Suppressor macrophage (primary cell): ENCODE data around the gene ANGPTL1.
A peak's percentile ranks its signal among the peaks of the same experiment; 100 is the strongest.

ENCODE experiments used
- DNase-seq, 4 experiments: peaks; one replicate each; pipeline ENCODE4 v3.0.0-alpha.2; 2020 to 2022
- total RNA-seq, 17 experiments: gene quantifications; one replicate each; lab custom pipeline; 2026; ENCODE audit warnings: mixed read lengths in 6 of 17, inconsistent platforms in 3 of 17; lab: John Stamatoyannopoulos, UW

ANGPTL1 gene, protein sequence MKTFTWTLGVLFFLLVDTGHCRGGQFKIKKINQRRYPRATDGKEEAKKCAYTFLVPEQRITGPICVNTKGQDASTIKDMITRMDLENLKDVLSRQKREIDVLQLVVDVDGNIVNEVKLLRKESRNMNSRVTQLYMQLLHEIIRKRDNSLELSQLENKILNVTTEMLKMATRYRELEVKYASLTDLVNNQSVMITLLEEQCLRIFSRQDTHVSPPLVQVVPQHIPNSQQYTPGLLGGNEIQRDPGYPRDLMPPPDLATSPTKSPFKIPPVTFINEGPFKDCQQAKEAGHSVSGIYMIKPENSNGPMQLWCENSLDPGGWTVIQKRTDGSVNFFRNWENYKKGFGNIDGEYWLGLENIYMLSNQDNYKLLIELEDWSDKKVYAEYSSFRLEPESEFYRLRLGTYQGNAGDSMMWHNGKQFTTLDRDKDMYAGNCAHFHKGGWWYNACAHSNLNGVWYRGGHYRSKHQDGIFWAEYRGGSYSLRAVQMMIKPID
- 0 to 0.99 (median 0) reads per million in 17 experiments for total RNA-seq

DNA sequence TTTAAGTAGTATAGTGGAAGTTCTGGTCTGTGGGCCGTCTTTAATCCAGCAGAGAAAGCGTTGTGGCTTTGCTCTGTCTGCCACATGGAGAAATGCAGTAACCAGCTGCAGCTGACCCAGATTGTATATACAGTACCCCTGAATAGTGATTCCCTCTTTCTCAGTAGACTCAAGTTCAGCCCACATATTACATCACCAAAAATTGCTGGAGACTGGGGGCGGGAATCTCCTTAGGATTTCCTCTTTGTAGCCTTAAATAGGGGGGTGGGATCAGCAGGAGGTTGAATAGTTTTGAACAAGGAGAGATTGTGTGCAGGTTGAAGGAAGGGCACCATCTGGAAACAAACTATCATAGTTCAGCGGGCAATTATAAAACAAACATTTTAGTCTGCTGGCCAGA is at the start of gene ANGPTL1:
ANGPTL1 (minus strand) TSS at position 134 of the 400 bp plus-strand sequence. CDS start 5,301 bp downstream, outside the sequence.
- DNase-seq: peak in 3 of 4 experiments; percentile 2 to 15 (median 4)

DNA sequence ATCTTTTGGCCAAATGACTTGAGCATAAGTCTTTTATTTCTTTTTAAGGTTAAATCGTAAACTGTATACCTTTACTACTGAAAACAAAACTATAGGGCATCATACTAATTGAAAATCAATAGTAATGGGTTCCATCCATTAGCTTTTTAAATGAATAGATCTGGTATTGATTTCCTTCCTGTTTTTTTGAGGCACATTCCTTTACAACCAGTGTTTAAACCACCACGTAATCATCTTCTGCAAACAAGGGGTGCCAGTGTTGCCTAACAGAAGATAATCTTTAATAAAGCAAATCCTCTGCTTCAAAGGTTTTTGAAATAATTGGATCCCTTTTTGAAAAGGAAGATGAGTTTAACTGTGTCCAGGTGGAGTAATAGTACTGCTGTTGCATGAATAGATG is 48.7 kb upstream of the ANGPTL1 start:
- no peak for DNase-seq

DNA sequence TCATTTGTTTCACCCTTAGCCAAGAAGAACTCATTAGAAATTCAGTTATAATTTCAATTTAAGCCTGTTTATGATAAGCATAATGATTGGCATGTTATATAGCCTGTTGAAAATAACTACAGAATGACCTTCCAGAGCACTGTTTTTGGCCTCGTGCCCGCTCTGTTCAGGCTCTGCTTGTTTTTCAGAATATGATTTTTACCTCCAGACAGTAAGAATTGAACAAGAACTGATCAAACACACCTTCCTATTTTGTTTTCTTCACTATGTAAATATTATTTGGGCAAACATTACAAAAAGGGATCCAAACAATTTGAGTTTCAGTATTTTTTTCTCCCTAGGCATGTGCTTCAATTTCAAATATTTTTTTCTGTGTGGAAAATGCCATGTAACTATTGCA is 48.1 kb upstream of the ANGPTL1 start:
- no peak for DNase-seq

DNA sequence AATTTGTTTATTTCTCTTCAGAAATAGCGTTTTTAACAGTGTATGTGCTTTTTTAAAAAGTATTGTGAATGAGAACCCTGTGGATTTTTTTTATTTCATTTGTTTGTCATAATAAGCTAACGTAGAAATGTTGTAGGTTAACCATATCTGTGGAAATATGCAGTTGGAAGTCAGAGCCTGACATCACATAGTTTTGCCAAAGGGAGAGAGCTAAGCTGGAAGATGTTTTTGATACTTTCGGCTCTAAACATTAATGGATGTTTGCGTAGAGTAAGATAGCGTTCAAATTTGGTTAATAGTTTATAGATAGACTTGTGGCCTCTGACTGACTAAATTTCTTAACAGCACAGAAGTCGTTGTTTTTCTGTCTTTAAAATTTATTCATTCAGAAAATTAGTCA is 47.4 kb upstream of the ANGPTL1 start:
- DNase-seq: no peak

DNA sequence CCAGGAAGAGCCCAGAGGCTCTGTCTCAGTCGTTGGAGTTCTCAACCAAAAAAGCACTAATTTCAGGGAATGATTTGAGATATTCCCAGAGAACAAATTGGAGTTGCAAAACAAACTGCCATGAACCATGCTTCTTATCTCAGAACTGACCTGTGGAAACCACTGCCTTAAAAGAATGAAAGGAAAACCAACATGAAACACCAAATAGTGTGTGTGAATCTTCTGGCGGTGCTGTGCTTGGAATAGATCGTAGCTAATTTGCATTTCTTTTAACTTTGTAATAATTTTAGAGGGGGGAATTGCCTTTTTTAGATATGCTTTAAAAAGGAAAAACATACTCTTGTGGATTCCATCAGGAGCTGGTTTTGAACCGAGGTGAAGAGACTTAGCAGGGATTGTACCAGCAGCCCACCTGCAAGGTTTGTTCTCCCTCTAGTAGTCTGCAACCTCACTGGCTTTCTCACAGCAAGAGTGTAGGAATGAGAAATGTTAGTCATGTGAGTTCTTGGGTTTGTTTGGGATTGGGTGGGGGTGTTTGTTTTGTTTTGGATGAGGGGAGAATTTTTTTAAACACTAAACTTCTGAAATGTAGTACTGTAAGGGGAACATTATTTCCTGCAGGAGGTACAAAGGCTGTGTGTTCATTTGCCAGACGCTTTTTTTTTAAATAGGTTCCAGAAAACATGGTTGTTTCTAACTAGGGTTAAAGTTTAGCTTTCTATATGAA is 45.7 kb upstream of the ANGPTL1 start:
- DNase-seq: no peak

DNA sequence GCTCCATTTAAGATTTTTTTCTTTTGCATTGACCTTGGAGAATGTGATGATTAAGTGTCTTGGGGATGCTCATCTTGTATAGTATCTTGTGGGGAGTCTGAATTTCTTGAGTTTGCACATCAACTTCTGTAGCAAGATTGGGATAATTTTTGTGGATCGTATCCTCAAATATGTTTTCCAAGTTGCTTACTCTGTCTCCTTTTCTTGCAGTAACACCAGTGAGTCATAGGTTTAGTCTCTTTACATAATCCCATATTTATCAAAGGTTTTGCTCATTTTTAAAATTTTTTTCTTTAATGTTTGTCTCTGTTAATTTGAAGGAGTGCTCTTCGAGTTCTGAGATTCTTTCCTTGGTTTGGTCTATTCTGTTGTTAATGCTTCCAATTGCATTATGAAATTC is 41.7 kb upstream of the ANGPTL1 start:
- no peak for DNase-seq

DNA sequence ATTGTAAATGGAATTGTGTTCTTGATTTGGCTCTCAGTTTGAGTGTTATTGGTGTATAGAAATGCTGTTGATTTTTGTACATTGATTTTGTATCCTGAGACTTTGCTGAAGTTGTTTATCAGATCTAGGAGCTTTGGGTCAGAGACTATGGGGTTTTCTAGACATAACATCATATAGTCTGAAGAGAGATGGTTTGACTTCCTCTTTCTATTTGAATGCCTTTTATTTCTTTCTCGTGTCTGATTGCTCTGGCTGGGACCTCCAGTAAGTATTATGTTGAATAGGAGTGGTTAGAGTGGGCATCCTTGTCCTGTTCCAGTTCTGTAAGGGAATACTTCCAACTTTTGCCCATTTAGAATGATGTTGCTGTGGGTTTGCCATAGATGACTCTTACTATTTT is 39.1 kb upstream of the ANGPTL1 start:
- no peak for DNase-seq

DNA sequence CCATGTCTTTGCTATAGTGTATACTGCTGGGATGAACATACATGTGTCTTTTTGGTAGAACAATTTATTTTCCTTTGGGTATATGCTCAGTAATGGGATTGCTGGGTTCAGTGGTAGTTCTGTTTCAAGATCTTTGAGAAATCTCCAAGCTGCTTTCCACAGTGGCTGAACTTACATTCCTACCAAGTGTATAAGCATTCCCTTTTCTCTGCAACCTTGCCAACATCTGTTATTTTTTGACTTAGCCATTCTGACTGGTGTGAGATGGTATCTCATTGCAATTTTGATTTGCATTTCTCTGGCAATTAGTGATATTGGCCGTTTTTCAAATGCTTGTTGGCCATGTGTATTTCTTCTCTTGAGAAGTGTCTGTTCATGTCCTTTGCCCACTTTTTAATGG is 37.5 kb upstream of the ANGPTL1 start:
- no peak for DNase-seq

DNA sequence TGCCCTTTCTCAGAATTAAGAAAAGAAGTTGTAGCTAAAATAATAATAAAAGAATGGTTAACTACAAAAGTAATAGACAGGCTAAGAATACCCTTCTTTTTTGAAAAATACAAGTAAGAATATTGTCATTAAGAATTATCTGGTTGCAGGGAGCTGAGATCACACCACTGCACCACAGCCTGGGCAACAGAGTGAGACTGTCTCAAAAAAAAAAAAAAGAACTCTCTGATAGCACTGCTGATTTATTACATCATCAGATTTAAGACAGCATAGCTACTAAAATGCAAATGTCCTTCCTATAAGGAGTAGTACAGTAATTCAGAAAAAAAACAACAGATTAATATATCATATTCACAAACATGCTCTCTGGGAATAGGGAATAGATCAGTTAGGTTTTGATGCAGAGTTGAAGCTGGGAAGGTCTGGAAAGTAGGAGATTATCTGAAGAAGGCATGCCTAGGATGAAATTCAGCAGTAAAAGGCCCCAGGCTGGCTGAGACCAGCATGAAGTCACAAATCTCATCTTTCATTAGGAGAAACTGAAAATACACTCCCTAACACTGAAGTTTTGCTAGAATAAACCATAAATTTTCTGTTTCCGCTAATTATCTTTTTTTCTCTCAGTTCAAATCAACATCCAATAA is 30.7 kb upstream of the ANGPTL1 start:
- DNase-seq: no peak

DNA sequence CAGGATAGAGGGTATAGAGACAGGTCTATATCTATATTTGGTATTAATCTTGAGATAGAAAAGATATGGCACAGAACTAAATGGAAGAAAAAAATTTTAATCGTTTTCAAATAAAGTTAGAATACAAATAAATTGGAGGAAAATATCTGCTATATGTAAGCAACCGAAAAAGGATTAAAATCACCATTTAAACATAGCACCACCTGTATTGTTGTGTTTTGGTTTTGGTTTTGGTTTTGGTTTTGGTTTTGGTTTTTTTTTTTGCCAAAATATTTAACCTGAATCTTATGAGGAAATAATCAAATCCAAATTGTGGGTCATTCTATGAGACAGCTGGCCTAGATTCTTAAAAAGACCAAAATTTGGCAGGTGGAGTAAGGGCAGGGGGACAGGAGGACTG is 28.5 kb upstream of the ANGPTL1 start:
- no peak for DNase-seq

DNA sequence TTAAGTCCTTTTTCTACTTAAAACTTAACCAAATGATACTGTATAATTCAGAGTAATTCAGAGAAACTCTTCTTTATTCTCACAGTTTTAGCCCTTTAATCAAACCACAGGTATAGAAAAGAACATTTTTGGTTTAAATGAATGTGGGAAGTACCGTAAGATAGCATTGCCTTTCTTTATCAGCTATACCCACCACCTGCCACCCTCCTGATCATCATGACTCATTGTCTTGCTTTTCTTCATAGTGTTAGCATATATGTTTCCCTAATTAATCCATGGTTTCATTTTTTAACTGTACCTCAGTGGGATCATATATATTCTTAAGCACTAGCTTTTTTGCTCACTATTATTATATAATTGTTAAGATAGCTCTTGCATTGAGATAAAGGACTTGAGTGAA is 27.5 kb upstream of the ANGPTL1 start:
- DNase-seq: no peak

DNA sequence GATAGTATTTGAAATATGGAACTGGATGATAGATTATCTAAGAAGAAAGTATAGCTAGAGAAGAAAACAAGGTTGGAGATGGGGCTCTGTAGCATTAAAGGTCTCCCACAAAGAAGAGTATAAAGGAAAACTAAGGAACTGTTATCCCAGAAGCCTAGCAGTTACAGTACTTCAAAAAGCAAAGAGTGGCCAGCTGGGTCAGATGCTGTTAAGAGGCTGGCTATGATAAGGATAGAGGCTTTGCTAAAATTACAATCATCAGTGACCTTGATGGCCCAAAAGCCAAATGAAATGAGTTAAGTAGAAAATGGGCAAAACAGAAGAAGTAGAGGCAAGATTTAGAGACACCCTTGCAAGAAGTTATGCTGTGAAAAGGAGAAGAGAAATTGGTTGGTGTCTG is 25.1 kb upstream of the ANGPTL1 start:
- no peak for DNase-seq

DNA sequence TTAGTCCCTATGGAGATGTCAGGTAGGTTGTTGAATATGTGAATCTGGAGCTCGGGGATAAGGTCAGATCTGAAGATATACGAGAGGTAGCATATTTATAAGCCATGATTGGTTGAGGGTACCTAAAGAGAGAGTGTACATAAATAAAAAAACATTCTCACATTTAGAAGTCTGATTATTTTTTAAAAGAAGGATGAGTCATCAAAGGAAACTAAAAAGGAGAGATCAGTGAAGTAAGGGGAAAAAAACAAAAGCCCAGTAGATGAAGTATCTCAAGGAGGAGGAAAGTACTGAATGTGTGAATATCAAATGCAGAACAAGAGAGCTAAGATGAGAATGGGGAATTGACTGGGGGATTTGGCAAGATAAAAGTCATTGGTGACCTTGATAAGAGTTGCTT is 15.7 kb upstream of the ANGPTL1 start:
- no peak for DNase-seq

DNA sequence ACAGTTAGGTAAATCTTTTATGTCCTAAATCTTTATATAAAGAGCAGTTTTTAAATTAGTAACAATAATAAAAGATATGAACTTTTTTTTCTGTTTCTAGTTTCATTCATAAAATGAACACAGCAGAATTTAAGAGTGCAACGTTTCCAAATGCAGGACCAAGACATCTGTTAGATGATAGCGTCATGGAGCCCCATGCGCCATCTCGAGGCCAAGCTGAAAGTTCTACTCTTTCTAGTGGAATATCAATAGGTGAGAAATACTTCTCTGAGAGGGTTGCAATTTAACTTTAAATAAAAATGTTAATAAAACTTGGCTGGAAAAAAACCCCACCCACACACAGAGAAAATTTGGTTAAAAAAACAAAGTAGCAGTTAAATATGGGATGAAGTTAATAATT is 15.0 kb upstream of the ANGPTL1 start:
- no peak for DNase-seq

DNA sequence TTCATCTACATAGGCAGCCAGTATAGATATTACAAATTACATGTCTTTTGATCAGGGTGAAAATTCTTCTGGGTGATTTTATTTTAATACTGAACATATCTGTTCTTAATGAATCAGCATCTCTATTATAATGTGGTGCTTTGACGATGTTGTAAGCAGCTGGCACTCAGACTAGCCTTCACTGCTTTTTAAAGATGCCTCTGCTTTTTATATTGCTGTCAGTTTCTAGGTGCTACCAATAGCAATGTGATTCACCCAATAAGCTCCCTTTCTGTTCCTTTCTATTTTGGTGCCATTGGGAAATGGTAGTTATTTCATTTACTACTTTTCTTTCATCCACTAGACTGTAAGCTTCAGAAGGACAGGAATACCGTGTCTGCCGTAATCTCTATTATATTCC is 11.1 kb upstream of the ANGPTL1 start:
- no peak for DNase-seq

DNA sequence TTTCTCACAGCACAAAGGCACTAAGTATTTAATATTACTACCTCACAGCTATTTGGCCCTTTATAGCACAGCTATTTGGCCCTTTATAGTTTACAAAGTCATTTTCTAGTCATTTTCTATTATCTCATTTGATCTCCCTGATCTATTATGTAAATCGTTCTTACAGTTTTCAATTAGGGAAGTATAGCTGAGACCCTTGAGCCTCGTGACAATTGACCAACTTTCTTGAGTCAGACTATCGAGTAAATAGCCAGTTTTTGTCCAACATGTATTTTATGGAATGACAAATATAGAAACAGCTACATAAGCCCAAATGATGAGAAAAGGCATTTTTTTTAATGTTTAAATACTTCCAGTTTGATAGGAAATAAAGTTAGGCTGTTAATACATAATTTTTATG is 7.0 kb upstream of the ANGPTL1 start:
- peak in 3 of 4 experiments; percentile 5 to 26 (median 14) for DNase-seq

DNA sequence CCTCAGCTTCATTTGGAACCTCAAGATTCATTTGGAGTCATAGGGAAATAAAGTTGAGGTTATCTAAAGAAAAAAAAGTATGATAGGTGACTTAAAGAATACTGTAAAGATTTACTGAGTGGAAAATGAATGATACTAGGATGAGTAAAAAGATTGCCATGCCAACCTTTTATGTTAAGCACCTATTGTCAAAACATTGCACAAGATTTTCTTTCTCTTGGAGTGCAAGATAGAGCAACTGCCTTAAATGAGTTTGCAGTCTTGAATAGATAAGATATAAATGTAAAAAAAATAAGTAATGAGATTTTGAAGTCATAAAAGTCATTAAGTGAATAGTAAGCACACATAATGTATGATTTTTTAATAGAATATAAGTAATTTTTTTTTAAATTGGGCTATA is 5.1 kb upstream of the ANGPTL1 start:
- DNase-seq: no peak

DNA sequence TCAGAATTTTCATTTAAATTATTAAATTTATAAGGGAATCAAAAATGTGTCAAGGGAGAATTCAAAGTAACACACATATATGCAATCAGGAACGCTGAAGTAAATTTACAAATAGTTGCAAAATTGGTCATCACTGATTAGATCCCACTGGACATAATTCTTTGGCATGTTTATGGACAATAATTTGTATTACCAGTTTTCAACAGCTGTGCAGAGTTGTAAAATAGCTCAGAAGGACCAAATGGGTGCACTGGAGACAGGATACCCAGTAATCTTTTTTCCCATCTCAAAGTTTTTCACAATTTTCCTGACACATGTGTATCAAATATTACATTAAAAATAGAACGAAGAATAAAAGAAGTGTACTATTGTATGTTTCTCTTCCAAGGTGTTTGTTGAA is 4.1 kb upstream of the ANGPTL1 start:
- DNase-seq: no peak

DNA sequence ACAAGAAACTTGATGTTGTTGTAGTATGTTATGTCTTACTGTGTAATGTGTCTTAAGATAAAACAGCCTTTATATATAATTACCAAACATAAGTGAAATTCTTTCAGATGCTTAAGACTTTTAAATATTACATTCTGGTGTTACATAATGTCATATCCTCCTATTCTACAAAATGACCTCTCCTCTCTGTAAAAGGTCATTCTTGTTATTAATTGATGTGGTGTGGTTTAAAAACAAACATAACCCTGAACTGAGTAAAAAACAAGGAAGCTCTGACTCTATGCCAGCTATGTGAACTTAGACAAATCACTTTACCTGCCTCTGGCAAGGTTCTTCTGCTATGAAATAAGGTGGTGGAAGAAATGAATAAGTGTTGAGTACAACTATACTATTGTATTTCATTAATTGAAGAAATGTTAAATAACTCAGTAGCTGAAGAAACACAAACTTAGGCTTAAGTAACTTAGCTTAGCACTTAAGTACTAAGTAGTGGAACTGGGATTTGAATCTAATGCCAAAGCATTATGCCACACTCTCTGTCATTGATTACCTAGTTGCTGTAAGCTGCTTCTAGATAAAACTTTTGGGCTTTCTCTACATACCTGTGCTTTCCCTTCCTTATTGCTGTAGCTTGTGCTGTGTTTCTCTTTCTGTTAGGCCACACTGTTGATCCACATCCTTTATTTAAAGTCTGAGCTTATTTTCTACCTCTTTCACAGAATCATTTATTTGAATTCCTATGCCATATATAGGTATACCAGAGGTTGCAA is 859 bp upstream of the ANGPTL1 start:
- no peak for DNase-seq

DNA sequence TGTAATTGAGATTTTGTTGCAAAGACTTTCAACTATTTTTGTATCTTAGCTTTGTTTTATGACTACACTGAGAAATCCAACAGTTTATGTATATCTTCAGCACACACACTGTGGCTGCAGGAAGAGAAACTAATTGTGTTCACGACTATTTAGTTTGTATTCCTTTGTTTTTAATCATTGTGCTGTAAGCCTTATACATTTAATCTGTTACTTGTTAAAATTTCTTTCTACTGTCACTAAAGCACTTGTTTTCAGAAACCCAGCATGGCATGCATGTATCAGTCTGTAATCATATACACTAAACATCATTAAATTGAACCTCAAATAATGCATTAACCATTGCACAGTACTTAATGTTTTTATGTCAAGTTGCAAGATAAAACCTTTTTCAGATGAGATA is 656 bp downstream of the ANGPTL1 start:
- no peak for DNase-seq

DNA sequence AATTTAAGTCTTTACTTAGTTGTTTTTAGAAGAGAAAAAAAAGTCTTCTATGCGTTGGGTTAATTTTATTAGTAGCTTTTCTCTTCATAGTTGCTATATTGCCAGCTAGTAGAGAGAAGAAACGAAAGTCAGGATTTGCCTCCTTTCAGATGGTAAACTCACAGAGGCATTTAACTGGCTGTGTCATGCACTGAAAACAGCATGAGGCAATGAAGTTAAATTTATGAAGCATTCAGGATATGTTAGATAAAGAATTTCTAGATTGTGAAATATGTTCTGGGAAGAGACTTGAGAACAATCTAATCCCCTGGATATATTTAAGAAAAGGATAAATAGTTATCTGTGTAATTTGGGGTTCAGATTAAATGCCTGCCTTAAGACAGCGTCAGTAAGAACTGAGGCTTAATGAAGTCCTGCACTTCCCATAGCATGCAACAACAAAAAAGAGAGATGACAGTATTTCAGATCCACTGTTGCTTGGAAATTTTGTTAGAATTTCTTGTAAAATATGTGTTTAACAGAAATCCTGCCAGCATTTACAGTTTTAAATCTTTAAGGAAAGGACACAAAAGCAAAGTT is 1.7 kb downstream of the ANGPTL1 start:
- no peak for DNase-seq

DNA sequence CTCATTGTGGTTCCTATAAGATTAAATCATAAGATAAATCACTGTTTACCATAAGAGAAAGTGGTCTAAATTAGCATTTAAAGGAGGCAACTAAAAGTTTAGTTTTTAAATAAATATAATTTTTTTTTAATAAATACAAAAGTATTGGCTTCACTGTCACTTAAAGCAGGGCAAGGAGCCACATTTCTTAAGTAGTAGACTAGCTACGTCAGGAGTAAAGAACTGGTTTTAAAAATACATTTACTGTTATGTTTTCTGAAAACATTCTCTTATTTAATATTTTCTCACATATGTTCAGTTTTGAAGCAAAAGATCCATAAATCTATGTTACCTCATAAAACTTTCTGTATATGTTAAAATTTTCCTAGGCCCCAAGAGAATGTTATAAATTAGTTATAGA is 2.2 kb downstream of the ANGPTL1 start:
- no peak for DNase-seq
